Naive B cell (primary cell): Measurements from ENCODE around the gene AKNA. TPM values are rescaled to one million over a fixed set of nuclear protein-coding genes. Genes with fewer than 3 reads are reported as not detected.

Experiments
- ATAC-seq, 2 donors: fragments of 150-1000 bp; cut with Tn5 transposase; 2 replicates each; pipeline ENCODE4 v1.10.0; 2021; ENCODE audit warnings: low read depth in 2 of 2, mild to moderate bottlenecking in 2 of 2, moderate library complexity in 2 of 2
- DNase-seq: peaks from one replicate; pipeline ENCODE4 v3.0.0; 2022
- H3K27ac Mint-ChIP-seq, 6 donors: one replicate each; pipeline ENCODE4 v1.8.0; 2020 to 2022; ENCODE audit warnings: mild to moderate bottlenecking in 6 of 6, mixed read lengths in 6 of 6, moderate library complexity in 5 of 6, inconsistent platforms in 2 of 6
- H3K27me3 Mint-ChIP-seq, 3 donors: one replicate each; pipeline ENCODE4 v1.8.0; 2021 to 2022; ENCODE audit warnings: mixed read lengths in 3 of 3, mild to moderate bottlenecking in 1 of 3
- H3K36me3 Mint-ChIP-seq, 2 donors: one replicate each; pipeline ENCODE4 v1.8.0; 2020 to 2022; ENCODE audit warnings: mixed read lengths in 2 of 2, inconsistent platforms in 1 of 2, mild to moderate bottlenecking in 1 of 2
- H3K4me1 Mint-ChIP-seq, 3 donors: one replicate each; pipeline ENCODE4 v1.8.0; 2020 to 2022; ENCODE audit warnings: mixed read lengths in 3 of 3, inconsistent platforms in 1 of 3, mild to moderate bottlenecking in 1 of 3, moderate library complexity in 1 of 3
- H3K4me3 Mint-ChIP-seq, 8 donors: one replicate each; pipeline ENCODE4 v1.8.0; 2020 to 2022; ENCODE audit warnings: mild to moderate bottlenecking in 8 of 8, mixed read lengths in 8 of 8, moderate library complexity in 8 of 8, inconsistent platforms in 2 of 8
- H3K9me3 Mint-ChIP-seq, 7 donors: one replicate each; pipeline ENCODE4 v1.8.0; 2020 to 2022; ENCODE audit warnings: mixed read lengths in 7 of 7, mild to moderate bottlenecking in 5 of 7, inconsistent platforms in 2 of 7, moderate library complexity in 1 of 7
- polyA plus RNA-seq, 6 donors: library from polyadenylated mRNA; unstranded; fragments of 300-500 nt; fragmentation: Illumina TruSeq; gene quantifications; one replicate each; pipeline ENCODE4 v1.2.3, GENCODE V29; 2021; ENCODE audit warnings: low read depth in 6 of 6

Gene AKNA
- polyA plus RNA-seq, 6 donors from 2014 or later: 0.78 to 34.1 (median 13.7) TPM

DNA sequence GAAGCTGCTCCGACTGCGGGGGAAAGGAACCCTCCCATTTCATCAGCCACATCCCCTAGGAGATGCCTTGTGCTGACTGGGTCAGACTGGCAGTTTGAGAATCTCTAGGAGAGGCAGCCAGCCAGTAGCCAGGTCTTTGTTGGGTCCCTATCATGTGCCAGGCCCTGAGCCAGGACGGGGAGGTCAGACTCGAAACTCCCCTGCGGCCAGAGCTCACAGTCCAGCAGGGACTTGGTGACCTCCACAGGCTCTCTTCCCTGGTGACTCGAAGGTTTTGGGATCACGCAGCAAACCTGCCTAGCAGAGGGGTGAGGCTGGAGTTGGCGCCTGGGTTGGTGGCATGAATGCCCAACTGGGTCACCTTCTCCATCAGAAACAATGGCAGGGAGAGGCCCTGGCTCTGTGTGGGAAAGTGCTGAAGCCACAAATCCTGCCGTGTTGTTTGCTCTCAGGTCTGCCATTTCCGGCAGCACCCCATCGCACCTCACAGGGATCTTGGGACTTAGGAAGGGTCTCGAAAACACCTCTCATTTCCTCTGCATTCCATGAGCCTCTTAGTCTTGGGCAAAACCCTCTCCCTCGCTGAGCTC is 79.3 kb downstream of the AKNA start:
- Mint-ChIP-seq H3K4me1 (peaks cover 3 to 9% (median 7%) of the 10 kb centered on the region in 3 donors), H3K9me3 (no peaks in the 10 kb centered on the region), H3K27me3 (peaks cover 5 to 14% (median 13%) of the 10 kb centered on the region in 3 donors), H3K27ac (no peak overlapping the region), H3K36me3 (no peaks in the 10 kb centered on the region), H3K4me3 (peak overlapping the region in 1 of 8 donors; percentile 42)
- ATAC-seq (no peak), DNase-seq (no peak)

DNA sequence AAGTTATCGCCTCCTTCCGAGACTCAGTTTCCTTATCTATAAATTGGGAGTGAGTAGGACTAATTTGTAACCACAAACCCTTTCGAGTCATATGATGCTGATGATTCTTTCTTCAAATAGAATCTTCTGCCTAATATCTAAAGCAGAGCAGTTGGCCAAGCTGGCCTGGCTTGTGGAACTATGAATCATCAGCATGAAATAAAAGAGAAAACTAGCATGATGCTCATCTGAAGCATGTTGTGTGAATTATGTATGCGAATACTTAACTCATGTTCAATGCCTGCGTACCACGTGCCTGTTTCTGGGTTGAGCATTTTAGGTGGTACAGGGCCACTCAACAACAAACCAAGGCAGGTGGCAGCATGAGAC is 79.9 kb downstream of the AKNA start:
- Mint-ChIP-seq H3K9me3 (no peaks in the 10 kb centered on the region), H3K36me3 (no peaks in the 10 kb centered on the region), H3K27me3 (peaks cover 5 to 14% (median 13%) of the 10 kb centered on the region in 3 donors), H3K4me1 (peaks cover 3 to 9% (median 7%) of the 10 kb centered on the region in 3 donors), H3K27ac (peak overlapping the region in 1 of 6 donors; percentile 19), H3K4me3 (no peak overlapping the region)
- DNase-seq (no peak), ATAC-seq (no peak)

DNA sequence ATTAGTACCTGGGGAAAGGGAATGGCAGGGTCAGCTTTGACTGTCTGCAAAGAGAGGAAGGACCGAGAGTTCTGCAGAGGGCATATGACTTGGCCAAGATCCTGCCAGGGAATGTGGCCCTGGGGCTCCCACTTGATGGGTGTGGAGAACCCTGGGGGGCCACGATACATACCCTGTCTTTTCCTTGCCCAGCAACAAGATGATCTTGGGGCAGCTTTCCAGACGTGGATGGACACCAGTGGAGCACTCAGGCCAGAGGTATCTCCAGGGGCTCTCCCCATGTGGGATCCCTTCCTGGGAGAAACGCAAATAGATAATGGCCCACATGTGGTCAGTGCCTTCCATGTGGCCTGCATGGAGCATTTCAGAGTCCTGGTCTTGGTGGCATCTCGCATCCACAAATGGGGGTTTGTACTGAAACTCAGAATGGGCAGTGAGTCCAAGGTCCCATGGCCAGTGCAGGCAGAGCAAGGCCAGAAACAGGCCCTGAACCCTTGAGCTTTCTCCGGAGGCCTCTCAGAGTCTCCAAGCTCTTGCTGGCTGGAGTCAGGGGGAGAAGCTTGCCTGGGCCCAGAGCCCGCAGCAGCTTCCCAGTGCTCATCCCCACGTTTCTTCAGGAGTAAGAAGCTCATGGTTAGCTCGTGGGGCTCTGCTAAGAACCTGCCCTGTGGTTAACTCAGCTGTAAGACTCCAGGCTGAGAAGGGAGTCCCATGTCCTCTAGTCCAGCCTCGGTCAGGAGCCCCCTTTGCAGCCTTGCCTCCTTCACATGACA is 83.2 kb downstream of the AKNA start:
- no peak for DNase-seq
- no peak for ATAC-seq
- Mint-ChIP-seq H3K4me3 (no peak overlapping the region), H3K36me3 (no peaks in the 10 kb centered on the region), H3K27ac (no peak overlapping the region), H3K9me3 (peaks cover 0 to 2% (median 0%) of the 10 kb centered on the region in 7 donors), H3K27me3 (peaks cover 5 to 28% (median 21%) of the 10 kb centered on the region in 3 donors), H3K4me1 (peaks cover 3 to 9% (median 7%) of the 10 kb centered on the region in 3 donors)

DNA sequence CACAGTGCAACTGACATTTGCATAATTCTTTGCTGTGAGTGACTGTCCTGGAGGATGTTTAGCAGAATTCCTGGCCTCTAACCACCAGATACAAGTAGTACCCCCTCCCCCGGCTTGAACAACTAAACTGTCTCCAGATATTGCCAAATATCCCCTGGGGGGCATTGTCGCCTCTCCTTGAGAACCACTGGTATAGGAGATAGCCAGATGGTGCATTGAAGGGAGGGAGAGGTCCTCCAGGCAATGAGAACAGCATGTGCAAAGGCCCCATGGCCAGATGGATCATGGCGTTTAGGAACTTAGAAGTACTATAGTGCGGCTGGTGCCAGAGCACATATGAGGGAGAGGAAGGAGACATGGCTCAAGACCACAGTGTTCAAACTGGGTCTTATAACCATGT is 83.8 kb downstream of the AKNA start:
- ATAC-seq (no peak), DNase-seq (no peak)
- Mint-ChIP-seq H3K27ac (no peak overlapping the region), H3K27me3 (peaks cover 5 to 28% (median 21%) of the 10 kb centered on the region in 3 donors), H3K4me3 (peak overlapping the region in 1 of 8 donors; percentile 15), H3K4me1 (peaks cover 3 to 9% (median 7%) of the 10 kb centered on the region in 3 donors), H3K9me3 (peaks cover 0 to 2% (median 0%) of the 10 kb centered on the region in 7 donors), H3K36me3 (no peaks in the 10 kb centered on the region)

DNA sequence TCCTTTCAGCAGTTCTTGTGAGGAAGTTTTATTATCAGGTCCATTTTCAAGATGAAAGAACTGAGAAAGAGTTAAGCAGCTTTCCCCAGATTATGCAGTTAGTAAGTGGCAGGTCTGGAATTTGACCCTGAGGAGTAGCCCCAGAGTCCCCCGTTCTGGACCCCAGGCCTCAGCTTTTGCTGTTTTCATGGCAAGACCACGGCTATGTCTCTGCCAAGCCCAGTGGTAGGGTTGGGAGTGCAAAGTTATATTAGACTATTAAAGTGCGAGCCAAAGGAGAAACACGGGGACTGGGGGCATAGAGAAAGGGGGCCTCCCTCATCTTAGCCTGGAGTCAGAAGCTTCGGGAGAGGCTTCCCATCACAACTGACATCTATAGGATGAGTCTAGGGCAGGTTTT is 84.2 kb downstream of the AKNA start:
- no peak overlapping the region for H3K27ac Mint-ChIP-seq
- no peak for ATAC-seq
- peaks cover 3 to 9% (median 7%) of the 10 kb centered on the region in 3 donors for H3K4me1 Mint-ChIP-seq
- H3K36me3 Mint-ChIP-seq: no peaks in the 10 kb centered on the region
- no peak for DNase-seq
- peaks cover 5 to 28% (median 21%) of the 10 kb centered on the region in 3 donors for H3K27me3 Mint-ChIP-seq
- H3K4me3 Mint-ChIP-seq: no peak overlapping the region
- H3K9me3 Mint-ChIP-seq: peaks cover 0 to 2% (median 0%) of the 10 kb centered on the region in 7 donors

DNA sequence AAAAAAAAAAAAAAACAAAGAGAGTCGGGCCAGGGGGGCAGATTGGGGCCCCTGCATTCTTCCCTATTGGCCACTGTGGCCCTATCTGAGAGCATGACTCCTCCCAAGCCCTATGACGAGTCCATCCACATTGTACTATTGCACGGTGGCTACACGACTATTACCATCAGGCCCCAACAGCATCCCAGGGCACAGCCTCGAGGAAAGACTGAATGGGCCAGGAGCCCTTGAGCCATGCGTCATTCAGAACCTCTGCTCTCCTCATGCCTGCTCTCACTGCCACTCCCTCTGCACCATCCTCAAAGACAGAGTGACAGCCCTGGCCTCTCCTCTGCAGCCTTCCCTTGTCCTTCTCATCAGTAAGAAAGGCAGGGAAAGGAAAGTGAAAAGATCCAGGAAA is 85.1 kb downstream of the AKNA start:
- DNase-seq: no peak
- peaks cover 0 to 2% (median 0%) of the 10 kb centered on the region in 7 donors for H3K9me3 Mint-ChIP-seq
- no peak for ATAC-seq
- H3K4me1 Mint-ChIP-seq: peaks cover 3 to 9% (median 7%) of the 10 kb centered on the region in 3 donors
- no peak overlapping the region for H3K4me3 Mint-ChIP-seq
- H3K27me3 Mint-ChIP-seq: peaks cover 5 to 26% (median 21%) of the 10 kb centered on the region in 3 donors
- no peak overlapping the region for H3K27ac Mint-ChIP-seq
- H3K36me3 Mint-ChIP-seq: no peaks in the 10 kb centered on the region

DNA sequence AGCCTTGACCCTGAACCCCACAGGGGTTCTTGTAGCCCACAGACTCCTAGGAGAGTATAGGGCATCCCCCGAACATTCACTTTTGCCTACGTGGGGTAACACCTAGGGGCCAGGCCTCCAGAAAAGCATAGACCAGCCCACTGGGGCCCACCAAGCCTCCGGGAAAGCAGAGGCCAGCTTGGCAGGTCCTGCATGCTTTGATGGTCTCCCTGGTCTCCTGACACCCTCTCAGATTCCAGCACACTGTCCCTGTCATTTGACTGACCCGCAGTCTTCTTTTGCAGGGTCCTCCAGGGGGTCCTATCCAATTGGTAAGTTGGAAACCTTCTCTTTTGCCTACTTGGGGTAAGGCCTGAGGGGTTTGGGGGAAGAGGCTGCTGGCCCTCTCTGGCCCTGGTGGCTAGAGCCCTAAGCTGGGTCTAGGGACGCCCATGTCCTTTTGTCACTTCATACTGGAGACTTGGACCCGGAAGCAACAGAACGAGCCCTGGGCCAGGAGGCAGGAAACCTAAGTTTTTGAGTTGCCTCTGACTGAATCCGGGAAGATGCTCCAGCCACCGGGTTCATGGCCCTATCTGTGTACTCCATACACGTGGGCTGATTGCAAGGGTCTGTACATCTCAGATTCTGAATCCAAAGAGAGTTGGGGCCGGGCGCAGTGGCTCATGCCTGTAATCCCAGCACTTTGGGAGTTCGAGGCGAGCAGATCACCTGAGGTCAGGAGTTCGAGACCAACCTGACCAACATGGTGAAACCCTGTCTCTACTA is 85.8 kb downstream of the AKNA start:
- peaks cover 0 to 2% (median 0%) of the 10 kb centered on the region in 7 donors for H3K9me3 Mint-ChIP-seq
- no peak for DNase-seq

DNA sequence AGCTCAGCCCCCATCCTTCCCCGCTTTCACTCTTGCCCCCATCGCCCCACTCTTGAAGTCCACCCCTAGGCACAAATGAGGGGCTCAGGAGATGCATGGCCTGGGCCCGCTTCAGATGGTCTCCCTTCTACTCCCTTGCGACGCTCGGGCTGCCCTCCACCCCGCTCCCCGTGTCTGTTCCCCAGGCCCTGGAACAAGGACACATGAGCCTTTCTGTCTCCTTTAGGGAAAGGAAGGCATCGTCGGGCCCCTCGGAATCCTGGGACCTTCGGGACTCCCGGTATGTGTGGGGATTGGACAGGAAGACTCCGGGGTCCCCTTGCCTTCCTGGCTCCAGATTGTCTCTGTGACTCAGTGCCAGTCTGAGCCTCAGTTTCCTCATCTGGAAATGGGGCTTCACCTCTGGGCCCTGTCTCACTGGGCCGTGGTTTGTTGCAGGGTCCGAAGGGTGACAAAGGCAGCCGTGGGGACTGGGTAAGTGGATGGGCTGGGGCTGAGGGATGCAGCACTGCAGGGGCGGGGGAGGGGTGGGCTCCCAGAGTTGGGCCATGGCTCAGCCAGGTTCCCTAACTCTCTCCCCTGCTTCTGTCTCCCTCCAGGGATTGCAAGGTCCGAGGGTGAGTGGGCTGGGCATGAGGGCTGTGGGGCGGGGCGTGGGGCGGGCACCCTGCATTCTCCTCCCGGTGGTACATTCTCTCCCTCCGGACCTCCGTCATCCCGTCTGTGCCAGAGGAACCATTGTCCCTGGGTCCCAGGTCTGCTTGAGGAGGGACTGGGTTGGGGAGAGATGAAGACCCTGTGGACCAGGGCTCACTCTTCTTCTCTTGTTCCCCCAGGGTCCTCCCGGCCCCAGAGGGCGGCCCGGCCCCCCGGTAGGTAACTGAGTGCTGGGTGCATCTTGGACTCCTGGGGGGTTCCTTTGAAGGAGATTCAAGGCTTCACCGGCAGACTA is 86.7 kb downstream of the AKNA start:
- peaks cover 5 to 23% (median 20%) of the 10 kb centered on the region in 3 donors for H3K27me3 Mint-ChIP-seq
- ATAC-seq (no peak), DNase-seq (no peak)
- H3K9me3 Mint-ChIP-seq: peaks cover 0 to 10% (median 1%) of the 10 kb centered on the region in 7 donors
- H3K36me3 Mint-ChIP-seq: no peaks in the 10 kb centered on the region
- H3K27ac Mint-ChIP-seq: no peak overlapping the region
- peaks cover 3 to 7% (median 5%) of the 10 kb centered on the region in 3 donors for H3K4me1 Mint-ChIP-seq
- H3K4me3 Mint-ChIP-seq: no peak overlapping the region

More for the DNA sequence above, 85.8 kb downstream of the AKNA start:
- peaks cover 3 to 9% (median 7%) of the 10 kb centered on the region in 3 donors for H3K4me1 Mint-ChIP-seq
- no peak overlapping the region for H3K4me3 Mint-ChIP-seq
- H3K36me3 Mint-ChIP-seq: no peaks in the 10 kb centered on the region
- H3K27me3 Mint-ChIP-seq: peaks cover 5 to 23% (median 21%) of the 10 kb centered on the region in 3 donors
- ATAC-seq: no peak
- H3K27ac Mint-ChIP-seq: no peak overlapping the region

DNA sequence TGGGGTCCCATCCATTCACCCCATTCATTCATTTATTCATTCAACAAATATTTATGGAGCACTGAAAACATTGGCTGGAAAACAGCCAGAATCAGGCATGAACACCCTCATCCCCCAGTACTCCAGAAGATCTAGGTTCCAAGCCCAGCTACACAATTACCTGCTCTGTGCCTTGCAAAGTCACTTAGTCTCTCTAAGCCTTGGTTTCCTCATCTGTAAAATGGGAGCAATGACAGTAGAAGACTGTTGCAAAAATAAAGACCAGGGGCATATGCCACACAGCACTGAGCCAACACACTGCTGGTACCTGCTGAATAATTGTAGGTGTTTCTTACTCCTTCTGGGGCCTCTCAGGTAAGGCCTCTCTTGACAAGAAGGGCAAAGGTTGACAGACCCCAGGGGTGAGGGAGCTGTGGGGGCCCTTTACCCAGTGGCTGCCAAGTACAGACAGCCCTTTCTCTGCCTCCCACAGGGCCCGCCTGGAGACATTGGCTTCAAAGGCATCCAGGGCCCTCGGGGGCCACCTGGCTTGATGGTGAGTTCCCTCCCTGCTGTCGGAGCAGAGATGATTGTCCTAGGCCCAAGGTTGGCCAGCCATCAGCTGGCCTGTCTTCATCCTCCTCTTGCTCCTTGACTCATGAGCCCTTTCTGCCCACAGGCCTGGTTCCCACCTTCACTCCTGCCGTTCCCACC is 87.5 kb downstream of the AKNA start:
- DNase-seq: no peak
- Mint-ChIP-seq H3K9me3 (peaks cover under 1 to 18% (median 9%) of the 10 kb centered on the region in 7 donors), H3K36me3 (peaks cover 3 to 5% of the 10 kb centered on the region in 2 donors), H3K4me3 (no peak overlapping the region), H3K4me1 (no peaks in the 10 kb centered on the region), H3K27ac (no peak overlapping the region), H3K27me3 (peaks cover 5 to 20% (median 14%) of the 10 kb centered on the region in 3 donors)
- no peak for ATAC-seq

DNA sequence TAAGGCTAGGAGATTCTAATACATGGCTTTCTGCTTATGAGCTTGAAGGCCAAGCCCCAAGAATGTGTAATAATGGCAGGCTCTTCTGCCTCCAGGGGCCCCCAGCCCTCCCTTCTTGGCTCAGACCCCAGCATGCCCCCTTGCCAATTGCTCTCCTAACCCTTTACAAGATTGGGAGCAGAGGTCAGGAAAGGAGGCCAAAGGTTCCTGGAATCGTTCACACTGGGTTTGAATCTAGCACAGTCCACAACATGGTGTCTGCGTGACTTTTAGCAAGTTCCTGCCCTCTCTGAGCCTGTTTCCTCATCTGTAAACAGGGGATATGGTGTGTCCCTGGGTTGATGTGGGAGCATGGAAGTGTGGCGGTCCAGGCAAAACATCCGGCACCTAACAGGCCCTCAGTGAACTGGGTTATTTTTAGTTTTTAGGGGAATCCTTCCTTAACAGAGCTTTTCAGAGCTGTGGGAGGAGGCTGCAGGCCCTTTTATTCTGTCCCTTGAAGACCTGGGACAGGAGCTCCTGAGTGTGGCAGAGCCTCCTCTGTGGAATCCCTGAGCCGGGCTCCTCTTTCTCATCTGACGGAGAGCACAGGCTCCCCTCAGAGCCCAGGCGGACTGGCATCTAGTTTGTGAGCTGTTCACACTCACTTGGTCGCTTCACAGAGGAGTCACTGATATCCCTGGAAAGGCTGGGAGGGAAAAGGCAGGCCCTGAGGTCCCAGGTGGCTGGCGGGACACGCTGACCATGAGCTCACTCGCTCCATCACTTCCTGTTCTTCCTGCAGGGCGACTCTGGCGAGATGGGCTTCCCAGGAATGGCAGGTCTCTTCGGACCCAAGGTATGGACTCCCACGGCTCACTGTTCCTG is 88.3 kb downstream of the AKNA start:
- Mint-ChIP-seq H3K9me3 (peaks cover 5 to 26% (median 17%) of the 10 kb centered on the region in 7 donors), H3K36me3 (peaks cover 5 to 10% of the 10 kb centered on the region in 2 donors), H3K4me1 (no peaks in the 10 kb centered on the region), H3K27me3 (peaks cover 5 to 19% (median 8%) of the 10 kb centered on the region in 3 donors), H3K27ac (no peak overlapping the region), H3K4me3 (no peak overlapping the region)
- DNase-seq (no peak), ATAC-seq (no peak)

DNA sequence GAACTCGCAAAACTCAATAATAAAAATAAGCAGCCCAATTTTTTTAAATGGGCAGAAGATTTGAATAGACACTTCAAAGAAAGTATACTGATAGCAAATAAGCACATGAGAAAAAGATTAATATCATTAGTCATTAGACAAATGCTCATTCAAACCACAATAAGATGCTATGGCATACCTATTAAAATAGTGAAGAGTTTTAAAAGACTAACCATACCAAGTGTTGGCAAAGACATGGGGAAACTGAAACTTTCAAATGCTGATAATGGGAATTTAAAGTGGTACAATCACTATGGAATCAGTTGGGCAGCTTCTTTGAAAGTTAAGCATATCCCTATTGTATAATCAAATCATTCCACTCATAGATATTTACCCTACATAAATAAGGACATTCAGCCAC is 91.4 kb downstream of the AKNA start:
- DNase-seq (no peak), ATAC-seq (no peak)
- no peaks in the 10 kb centered on the region for H3K4me1 Mint-ChIP-seq
- peaks cover 0 to 19% (median 18%) of the 10 kb centered on the region in 3 donors for H3K27me3 Mint-ChIP-seq
- no peak overlapping the region for H3K27ac Mint-ChIP-seq
- no peak overlapping the region for H3K4me3 Mint-ChIP-seq
- peaks cover 5 to 30% (median 21%) of the 10 kb centered on the region in 7 donors for H3K9me3 Mint-ChIP-seq
- H3K36me3 Mint-ChIP-seq: peaks cover 5 to 11% of the 10 kb centered on the region in 2 donors
